ENCODE data around the gene GLIPR1L2.

DNA sequence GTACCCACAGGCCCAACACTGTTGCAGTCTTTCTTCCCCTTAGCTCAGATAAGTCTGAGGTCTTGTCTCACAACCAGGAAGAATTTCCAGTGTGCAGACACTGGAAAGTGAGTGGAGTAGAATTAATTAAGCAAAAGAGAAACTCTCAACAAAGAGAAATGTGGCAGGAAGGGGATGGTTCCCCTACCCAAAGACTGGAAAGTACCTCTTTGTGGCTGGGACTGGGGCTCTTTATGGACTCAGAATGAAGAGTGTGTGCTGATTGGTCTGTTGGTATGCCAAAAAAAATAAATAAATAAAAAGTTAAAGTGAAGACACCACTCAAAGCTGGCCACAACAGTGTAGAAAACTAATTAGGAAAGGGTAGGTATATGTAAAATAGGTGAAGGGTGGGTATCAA is 30.0 kb upstream of the GLIPR1L2 start:
- TF ChIP-seq CREB5 (CRISPR knock-in tag; IDR thresholded peaks at IDR 0.05; ENCODE audit: low read depth) = no peak
- no peak for TF ChIP-seq TOX (CRISPR knock-in tag; IDR thresholded peaks at IDR 0.05; ENCODE audit: borderline replicate concordance)
- no peak for TF ChIP-seq ZNF70 (CRISPR knock-in tag; IDR thresholded peaks at IDR 0.05)
- TF ChIP-seq SNAI2 (CRISPR knock-in tag; IDR thresholded peaks at IDR 0.05) = no peak
- no peak for TF ChIP-seq GLIS3 (CRISPR knock-in tag; IDR thresholded peaks at IDR 0.05)
- no peak for TF ChIP-seq ZFP3 (CRISPR knock-in tag; IDR thresholded peaks at IDR 0.05)
- no peak for TF ChIP-seq TSHZ2 (CRISPR knock-in tag; IDR thresholded peaks at IDR 0.05)
- no peak for TF ChIP-seq ZFP30 (CRISPR knock-in tag; IDR thresholded peaks at IDR 0.05)
- no peak for TF ChIP-seq ZNF565 (CRISPR knock-in tag; conservative IDR thresholded peaks at IDR 0.05; ENCODE audit: low read depth)
- no peak for TF ChIP-seq ESRRG (CRISPR knock-in tag; IDR thresholded peaks at IDR 0.05)
- no peak for TF ChIP-seq CSDC2 (CRISPR knock-in tag; IDR thresholded peaks at IDR 0.05)
- TF ChIP-seq BACH2 (CRISPR knock-in tag; IDR thresholded peaks at IDR 0.05; ENCODE audit: borderline replicate concordance) = no peak
- no peak for TF ChIP-seq CSRNP3 (CRISPR knock-in tag; IDR thresholded peaks at IDR 0.05)

Data from SK-N-SH treated with all-trans-retinoic acid at 6 μM for 48 hours (cell line).